Measurements from ENCODE around the gene DAAM2.

DAAM2 gene

DNA sequence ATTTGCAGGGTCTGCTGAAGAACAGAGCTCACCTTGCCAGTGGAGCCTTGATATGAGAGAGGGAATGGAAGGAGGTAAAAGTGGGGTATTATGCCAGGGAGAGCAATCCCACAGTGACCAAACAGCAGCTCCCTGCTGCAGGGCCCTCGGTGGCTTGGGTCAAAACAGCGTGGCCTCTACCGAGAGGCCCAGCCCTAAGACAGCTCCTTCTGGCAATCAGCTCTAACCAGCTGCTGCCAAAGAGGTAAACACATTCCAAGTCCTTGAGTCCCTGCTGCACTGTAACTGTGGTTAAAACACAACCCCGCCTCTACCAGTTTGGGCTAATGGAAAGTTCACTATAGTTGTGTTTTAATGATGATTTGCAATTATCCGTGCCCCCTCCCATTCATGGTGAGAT lies 1.4 kb upstream of the DAAM2 start:
- H3K36me3 ChIP-seq (ENCODE audit: insufficient read depth, low read length): no peaks in the 10 kb centered on the region
- H3K79me2 ChIP-seq (ENCODE audit: insufficient read depth, low read length): no peaks in the 10 kb centered on the region
- H3K9ac ChIP-seq (ENCODE audit: low read depth, low read length, poor library complexity, severe bottlenecking): no peak overlapping the region
- H3K9me2 ChIP-seq (replicated peaks; ENCODE audit: low read depth, low read length): no peaks in the 10 kb centered on the region
- no peak overlapping the region for H3K4me3 ChIP-seq (ENCODE audit: low read length, poor library complexity, severe bottlenecking)
- no peak overlapping the region for H2AFZ ChIP-seq (ENCODE audit: low read length)
- H3K4me2 ChIP-seq (ENCODE audit: low read depth, low read length, poor library complexity, severe bottlenecking): no peak overlapping the region
- TF ChIP-seq, protein P1, sequence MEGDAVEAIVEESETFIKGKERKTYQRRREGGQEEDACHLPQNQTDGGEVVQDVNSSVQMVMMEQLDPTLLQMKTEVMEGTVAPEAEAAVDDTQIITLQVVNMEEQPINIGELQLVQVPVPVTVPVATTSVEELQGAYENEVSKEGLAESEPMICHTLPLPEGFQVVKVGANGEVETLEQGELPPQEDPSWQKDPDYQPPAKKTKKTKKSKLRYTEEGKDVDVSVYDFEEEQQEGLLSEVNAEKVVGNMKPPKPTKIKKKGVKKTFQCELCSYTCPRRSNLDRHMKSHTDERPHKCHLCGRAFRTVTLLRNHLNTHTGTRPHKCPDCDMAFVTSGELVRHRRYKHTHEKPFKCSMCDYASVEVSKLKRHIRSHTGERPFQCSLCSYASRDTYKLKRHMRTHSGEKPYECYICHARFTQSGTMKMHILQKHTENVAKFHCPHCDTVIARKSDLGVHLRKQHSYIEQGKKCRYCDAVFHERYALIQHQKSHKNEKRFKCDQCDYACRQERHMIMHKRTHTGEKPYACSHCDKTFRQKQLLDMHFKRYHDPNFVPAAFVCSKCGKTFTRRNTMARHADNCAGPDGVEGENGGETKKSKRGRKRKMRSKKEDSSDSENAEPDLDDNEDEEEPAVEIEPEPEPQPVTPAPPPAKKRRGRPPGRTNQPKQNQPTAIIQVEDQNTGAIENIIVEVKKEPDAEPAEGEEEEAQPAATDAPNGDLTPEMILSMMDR (conservative IDR thresholded peaks at IDR 0.05; ENCODE audit: low read length): no peak
- TF ChIP-seq EZH2phosphoT487 (IDR thresholded peaks at IDR 0.05; ENCODE audit: borderline replicate concordance): no peak
- H4K20me1 ChIP-seq (ENCODE audit: insufficient read depth, low read length, poor library complexity, severe bottlenecking): no peaks in the 10 kb centered on the region
- H3K9me3 ChIP-seq (ENCODE audit: insufficient read depth, low read depth, low read length): no peaks in the 10 kb centered on the region
- no peaks in the 10 kb centered on the region for H3F3A ChIP-seq (ENCODE audit: low read depth)
- no peaks in the 10 kb centered on the region for H3K27me3 ChIP-seq (ENCODE audit: insufficient read depth, low read length, poor library complexity, severe bottlenecking)
- H3K4me1 ChIP-seq (ENCODE audit: insufficient read depth, low read length, poor library complexity, severe bottlenecking): no peaks in the 10 kb centered on the region

DNA sequence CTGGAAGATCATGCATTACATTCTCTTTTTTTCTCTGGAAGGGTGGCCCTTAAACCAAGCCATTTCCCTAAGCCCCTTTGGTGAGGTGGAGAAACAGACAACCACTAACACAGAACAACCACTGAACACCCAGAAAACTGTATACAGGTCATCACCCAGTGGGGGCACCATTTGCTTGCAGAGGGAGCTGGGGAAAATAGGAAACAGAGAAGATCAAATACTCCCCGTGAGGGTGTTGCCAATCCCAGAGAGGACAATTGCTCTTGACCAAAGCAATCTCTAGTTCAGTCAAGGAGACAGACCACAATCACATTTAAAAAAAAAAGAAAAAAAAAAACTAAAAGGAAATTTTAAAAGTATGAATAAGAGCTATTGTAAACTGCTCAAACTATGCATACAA lies 865 bp upstream of the DAAM2 start:
- H3F3A ChIP-seq (ENCODE audit: low read depth): no peaks in the 10 kb centered on the region
- no peaks in the 10 kb centered on the region for H3K9me3 ChIP-seq (ENCODE audit: insufficient read depth, low read depth, low read length)
- H2AFZ ChIP-seq (ENCODE audit: low read length): no peak overlapping the region
- no peaks in the 10 kb centered on the region for H3K4me1 ChIP-seq (ENCODE audit: insufficient read depth, low read length, poor library complexity, severe bottlenecking)
- no peak overlapping the region for H3K9ac ChIP-seq (ENCODE audit: low read depth, low read length, poor library complexity, severe bottlenecking)
- no peak overlapping the region for H3K4me3 ChIP-seq (ENCODE audit: low read length, poor library complexity, severe bottlenecking)
- TF ChIP-seq, protein P1 (conservative IDR thresholded peaks at IDR 0.05; ENCODE audit: low read length): peak; percentile 53
- no peak for TF ChIP-seq EZH2phosphoT487 (IDR thresholded peaks at IDR 0.05; ENCODE audit: borderline replicate concordance)
- H3K36me3 ChIP-seq (ENCODE audit: insufficient read depth, low read length): no peaks in the 10 kb centered on the region
- H3K27me3 ChIP-seq (ENCODE audit: insufficient read depth, low read length, poor library complexity, severe bottlenecking): no peaks in the 10 kb centered on the region
- no peaks in the 10 kb centered on the region for H3K9me2 ChIP-seq (replicated peaks; ENCODE audit: low read depth, low read length)
- no peak overlapping the region for H3K4me2 ChIP-seq (ENCODE audit: low read depth, low read length, poor library complexity, severe bottlenecking)
- no peaks in the 10 kb centered on the region for H4K20me1 ChIP-seq (ENCODE audit: insufficient read depth, low read length, poor library complexity, severe bottlenecking)
- H3K79me2 ChIP-seq (ENCODE audit: insufficient read depth, low read length): no peaks in the 10 kb centered on the region

GRCh38 chr6:39792540-39793450 lies 619 bp downstream of the DAAM2 start:
- TF ChIP-seq, protein P1 (conservative IDR thresholded peaks at IDR 0.05; ENCODE audit: low read length): no peak
- TF ChIP-seq EZH2phosphoT487 (IDR thresholded peaks at IDR 0.05; ENCODE audit: borderline replicate concordance): no peak
- Histone ChIP-seq H3K79me2 (ENCODE audit: insufficient read depth, low read length) (no peaks in the 10 kb centered on the region), H3K9me3 (ENCODE audit: insufficient read depth, low read depth, low read length) (no peaks in the 10 kb centered on the region), H3K4me3 (ENCODE audit: low read length, poor library complexity, severe bottlenecking) (peak overlapping the region; percentile 49), H3K9ac (ENCODE audit: low read depth, low read length, poor library complexity, severe bottlenecking) (no peak overlapping the region), H3F3A (ENCODE audit: low read depth) (no peaks in the 10 kb centered on the region), H4K20me1 (ENCODE audit: insufficient read depth, low read length, poor library complexity, severe bottlenecking) (no peaks in the 10 kb centered on the region), H2AFZ (ENCODE audit: low read length) (peak overlapping the region; percentile 66; the same call in 1 of the 2 replicates), H3K36me3 (ENCODE audit: insufficient read depth, low read length) (no peaks in the 10 kb centered on the region), H3K4me1 (ENCODE audit: insufficient read depth, low read length, poor library complexity, severe bottlenecking) (no peaks in the 10 kb centered on the region), H3K9me2 (replicated peaks; ENCODE audit: low read depth, low read length) (no peaks in the 10 kb centered on the region), H3K27me3 (ENCODE audit: insufficient read depth, low read length, poor library complexity, severe bottlenecking) (no peaks in the 10 kb centered on the region), H3K4me2 (ENCODE audit: low read depth, low read length, poor library complexity, severe bottlenecking) (peak overlapping the region; percentile 52)

All from Loucy (cell line).